Omental fat pad (tissue), 4 donors: Measurements from ENCODE around the gene KMT2E. TPM values are rescaled to one million over a fixed set of nuclear protein-coding genes. Genes with fewer than 3 reads are reported as not detected.

Experiments used
- ATAC-seq: fragments of 150-250 bp; one replicate; pipeline ENCODE4 v1.9.1; 2016; ENCODE audit warnings: mild to moderate bottlenecking, moderate library complexity; ENCODE audit not compliant: low FRiP score
- DNase-seq: peaks from one replicate; pipeline ENCODE4 v3.0.0-alpha.2; 2019; ENCODE audit warnings: low spot score
- total RNA-seq, 4 donors: library from RNA; depleted of rRNA; stranded (reverse); fragments of >200 nt; gene quantifications; one replicate each; pipeline ENCODE4 v1.1.0, GENCODE V29; 2016
- TF ChIP-seq, protein P1 (sequence below), 3 donors: fragments of 450-650 bp; IDR thresholded peaks; one replicate each; pipeline ENCODE4 v1.5.1; 2016 to 2017; ENCODE audit warnings: antibody characterized with exemption in 3 of 3, mild to moderate bottlenecking in 3 of 3, moderate library complexity in 2 of 3

Gene KMT2E
- total RNA-seq, 4 donors from 2014 or later = 75.3 to 124 (median 101) TPM

DNA sequence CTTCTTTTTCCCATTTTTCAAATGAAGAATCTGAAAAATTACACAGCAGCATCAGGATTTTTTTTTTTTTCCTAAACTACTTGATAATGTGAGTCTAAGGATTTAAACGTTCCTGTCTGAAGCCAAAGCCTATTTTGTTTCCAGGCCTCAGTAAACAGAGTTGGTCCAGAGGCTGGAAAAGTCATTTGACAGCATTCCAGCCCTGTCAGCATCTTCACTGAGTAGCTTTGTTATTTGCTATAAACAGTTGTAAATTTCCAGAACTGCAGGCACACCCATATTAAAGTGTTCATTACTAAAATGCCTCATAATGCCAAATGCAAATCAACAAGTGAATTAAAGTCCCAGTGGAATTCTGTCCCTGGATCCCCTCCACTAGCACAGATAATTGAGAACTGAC lies 35.5 kb upstream of the KMT2E start:
- ATAC-seq = no peak

GRCh38 chr7:104979167-104979841 lies 34.7 kb upstream of the KMT2E start:
- ATAC-seq (peak; percentile 41), DNase-seq (no peak)
- TF ChIP-seq, protein P1, sequence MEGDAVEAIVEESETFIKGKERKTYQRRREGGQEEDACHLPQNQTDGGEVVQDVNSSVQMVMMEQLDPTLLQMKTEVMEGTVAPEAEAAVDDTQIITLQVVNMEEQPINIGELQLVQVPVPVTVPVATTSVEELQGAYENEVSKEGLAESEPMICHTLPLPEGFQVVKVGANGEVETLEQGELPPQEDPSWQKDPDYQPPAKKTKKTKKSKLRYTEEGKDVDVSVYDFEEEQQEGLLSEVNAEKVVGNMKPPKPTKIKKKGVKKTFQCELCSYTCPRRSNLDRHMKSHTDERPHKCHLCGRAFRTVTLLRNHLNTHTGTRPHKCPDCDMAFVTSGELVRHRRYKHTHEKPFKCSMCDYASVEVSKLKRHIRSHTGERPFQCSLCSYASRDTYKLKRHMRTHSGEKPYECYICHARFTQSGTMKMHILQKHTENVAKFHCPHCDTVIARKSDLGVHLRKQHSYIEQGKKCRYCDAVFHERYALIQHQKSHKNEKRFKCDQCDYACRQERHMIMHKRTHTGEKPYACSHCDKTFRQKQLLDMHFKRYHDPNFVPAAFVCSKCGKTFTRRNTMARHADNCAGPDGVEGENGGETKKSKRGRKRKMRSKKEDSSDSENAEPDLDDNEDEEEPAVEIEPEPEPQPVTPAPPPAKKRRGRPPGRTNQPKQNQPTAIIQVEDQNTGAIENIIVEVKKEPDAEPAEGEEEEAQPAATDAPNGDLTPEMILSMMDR (IDR thresholded peaks at IDR 0.05) = no peak

More for the DNA sequence above, 35.5 kb upstream of the KMT2E start:
- no peak for DNase-seq
- TF ChIP-seq, protein P1 (IDR thresholded peaks at IDR 0.05) = no peak

DNA sequence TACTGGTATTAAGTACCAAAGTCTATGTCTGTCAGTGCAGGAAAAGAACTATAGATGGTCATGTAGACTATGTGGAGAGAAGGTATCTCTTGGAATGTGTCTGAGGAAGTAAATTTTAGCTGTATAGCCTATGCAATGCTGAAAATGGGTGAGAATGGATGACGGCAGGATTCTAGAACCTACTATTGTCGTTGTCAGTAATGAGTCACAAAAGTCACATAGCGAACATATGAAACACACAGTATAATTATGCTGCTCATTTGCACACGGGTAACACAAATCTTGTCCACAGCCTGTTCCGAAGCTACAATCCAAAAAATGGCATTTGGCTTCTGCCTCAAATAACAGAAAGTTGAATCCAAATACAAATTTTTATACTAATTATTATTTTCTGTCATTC lies 33.6 kb upstream of the KMT2E start:
- ATAC-seq (no peak), DNase-seq (no peak)
- TF ChIP-seq, protein P1 (IDR thresholded peaks at IDR 0.05) = no peak

DNA sequence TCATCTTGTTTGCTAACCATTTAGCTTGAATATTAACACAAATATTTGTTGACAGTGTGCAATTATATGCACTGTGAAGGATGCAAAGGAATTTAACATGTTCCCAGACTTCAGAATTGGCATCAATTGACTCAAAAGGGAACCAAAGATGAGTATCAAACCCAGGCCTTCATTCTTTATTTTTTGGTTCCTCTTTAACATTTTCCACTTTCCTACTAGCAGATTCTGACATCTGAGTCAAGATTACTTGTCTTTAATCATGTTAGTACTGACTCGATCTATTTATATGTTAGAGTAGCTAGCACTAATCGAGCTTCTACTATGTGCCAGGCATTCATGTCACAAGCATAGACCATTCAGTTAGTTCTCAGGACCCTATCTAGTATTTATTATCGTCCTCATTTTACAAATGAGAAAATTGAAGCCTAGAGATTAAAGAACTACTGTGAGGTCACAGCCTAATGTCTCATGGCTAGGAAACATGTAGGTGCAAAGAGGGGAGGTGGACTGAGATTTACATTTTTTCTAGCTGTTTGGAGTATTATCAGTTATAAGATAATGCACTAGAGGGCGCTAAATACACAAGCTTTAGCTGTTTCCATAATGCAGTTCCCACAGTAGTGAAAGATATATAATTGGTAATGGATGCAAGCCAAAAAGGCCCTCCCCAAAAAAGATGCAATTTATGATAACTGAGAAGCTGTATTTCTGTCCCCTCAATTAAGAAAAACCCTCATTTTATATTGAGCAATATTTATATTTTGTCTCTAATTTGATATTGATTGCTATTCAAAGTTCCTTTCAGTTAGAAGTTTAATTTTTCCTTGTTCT lies 32.9 kb upstream of the KMT2E start:
- ATAC-seq (no peak), DNase-seq (no peak)

GRCh38 chr7:104981672-104982037 lies 32.4 kb upstream of the KMT2E start:
- DNase-seq = no peak
- TF ChIP-seq, protein P1 (IDR thresholded peaks at IDR 0.05) = no peak
- no peak for ATAC-seq

More for the DNA sequence above, 32.9 kb upstream of the KMT2E start:
- TF ChIP-seq, protein P1 (IDR thresholded peaks at IDR 0.05) = peak in 2 of 3 donors; percentile 17 to 47

GRCh38 chr7:104982308-104983075 lies 31.5 kb upstream of the KMT2E start:
- no peak for DNase-seq
- TF ChIP-seq, protein P1 (IDR thresholded peaks at IDR 0.05) = no peak
- ATAC-seq = no peak
